ENCODE data around the gene STEAP1.
"Not testable (repeated sequence)": the region's sequence is repeated elsewhere in the genome, so short reads cannot be mapped to it uniquely, and the experiment has no call there.

STEAP1 gene

DNA sequence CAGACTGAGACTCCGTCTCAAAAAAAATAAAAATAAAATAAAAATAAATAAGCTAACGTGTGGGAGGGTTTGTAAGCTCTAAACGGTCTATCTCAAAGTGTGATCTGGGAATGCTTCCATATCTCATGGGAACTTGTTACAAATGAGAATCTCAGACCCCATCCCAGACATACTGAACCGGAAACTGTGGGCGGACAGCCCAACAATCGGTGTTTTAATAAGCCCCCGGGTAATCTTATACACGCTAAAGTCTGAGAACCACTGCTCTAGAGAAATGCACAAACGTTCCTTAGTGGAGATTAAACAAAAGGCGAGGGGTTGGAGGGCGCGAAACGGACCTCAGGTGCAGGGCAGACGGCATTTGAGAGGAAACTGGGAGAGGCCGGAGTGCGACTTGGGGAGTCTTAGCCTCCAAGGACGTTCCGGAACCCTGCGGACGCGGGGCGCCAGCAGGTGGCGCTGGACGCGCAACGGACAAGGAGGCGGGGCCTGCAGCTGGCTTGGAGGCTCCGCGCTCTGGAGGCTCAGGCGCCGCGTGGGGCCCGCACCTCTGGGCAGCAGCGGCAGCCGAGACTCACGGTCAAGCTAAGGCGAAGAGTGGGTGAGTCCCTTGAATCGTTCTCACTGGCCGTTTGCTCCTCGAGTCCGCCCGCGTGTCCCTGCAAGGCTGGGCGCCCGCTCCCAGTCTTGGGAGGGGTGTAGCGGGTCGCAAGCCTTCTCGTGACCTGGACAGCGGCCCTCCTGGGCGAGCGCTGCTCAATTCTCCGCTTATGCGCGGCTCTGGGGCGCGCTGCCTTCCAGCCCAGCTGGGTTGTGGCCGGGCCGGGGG, at the start of gene STEAP1:
Gene STEAP1, plus strand, starts transcription at position 527 of the 829 bp plus-strand sequence. CDS start 5,320 bp downstream, outside the sequence.
- in situ Hi-C loops (cut with MboI; ENCODE audit: low sequenced_read_pairs) = loop anchor here (25.0 kb wide), 1 partner anchor 283 kb away; no protein-coding TSS in a partner anchor

GRCh38 chr7:90114972-90115371, 39.3 kb upstream of the STEAP1 start:
- in situ Hi-C loops (cut with MboI; ENCODE audit: low sequenced_read_pairs) = not testable (repeated sequence)

GRCh38 chr7:90118551-90119177, 35.6 kb upstream of the STEAP1 start:
- in situ Hi-C loops (cut with MboI; ENCODE audit: low sequenced_read_pairs) = not testable (repeated sequence)

- in situ Hi-C loops (cut with MboI; ENCODE audit: low sequenced_read_pairs) = no loop called here
These were observed 34.9 kb upstream of the STEAP1 start for GRCh38 chr7:90119178-90119971.

DNA sequence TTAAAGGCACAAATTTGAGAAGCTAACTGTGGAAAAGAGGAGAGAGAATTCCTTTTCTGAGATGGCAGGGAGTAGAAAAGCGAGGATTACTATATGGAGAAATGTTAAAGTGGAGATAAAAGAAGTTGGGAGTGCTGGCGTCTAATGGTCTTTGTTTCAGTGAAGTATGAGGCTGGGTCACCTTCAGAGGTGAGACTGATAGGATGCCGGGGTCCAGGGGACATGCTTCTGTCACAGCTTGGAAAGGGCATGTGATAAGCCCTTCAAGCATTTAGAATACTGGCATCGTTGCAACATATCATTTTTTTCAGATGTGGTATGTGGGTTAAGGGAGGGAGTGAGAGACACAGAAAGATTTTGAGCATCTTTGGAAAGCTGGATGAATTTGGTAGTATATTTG, 34.1 kb upstream of the STEAP1 start:
- in situ Hi-C loops (cut with MboI; ENCODE audit: low sequenced_read_pairs) = not testable (repeated sequence)

- in situ Hi-C loops (cut with MboI; ENCODE audit: low sequenced_read_pairs) = not testable (repeated sequence)
These were observed 22.5 kb upstream of the STEAP1 start for GRCh38 chr7:90131746-90132145.

- in situ Hi-C loops (cut with MboI; ENCODE audit: low sequenced_read_pairs) = not testable (repeated sequence)
These were observed 6.9 kb upstream of the STEAP1 start for GRCh38 chr7:90147079-90147960.

DNA sequence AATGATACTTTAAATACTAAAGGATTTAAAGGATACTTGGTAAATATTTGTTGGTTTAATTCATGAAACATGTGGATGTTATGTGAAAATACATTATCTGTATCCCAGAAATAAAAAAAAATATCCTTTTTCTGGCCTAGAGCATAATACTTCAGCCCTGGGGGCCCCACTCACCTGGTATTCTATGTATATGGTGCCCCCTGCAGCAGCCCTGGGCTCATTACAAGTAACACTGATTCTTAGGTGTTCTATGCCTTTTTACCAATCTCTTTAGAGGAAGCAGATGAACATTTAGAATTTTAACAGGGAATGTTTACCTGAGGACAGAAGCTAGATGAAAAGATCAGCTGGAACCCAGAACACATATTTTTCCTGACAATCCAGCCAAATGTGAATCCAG, 4.8 kb upstream of the STEAP1 start:
- in situ Hi-C loops (cut with MboI; ENCODE audit: low sequenced_read_pairs) = not testable (repeated sequence)

- in situ Hi-C loops (cut with MboI; ENCODE audit: low sequenced_read_pairs) = loop anchor here (25.0 kb wide), 1 partner anchor 285 kb away; no protein-coding TSS in a partner anchor
These were observed 2.4 kb upstream of the STEAP1 start for GRCh38 chr7:90151884-90152283.

DNA sequence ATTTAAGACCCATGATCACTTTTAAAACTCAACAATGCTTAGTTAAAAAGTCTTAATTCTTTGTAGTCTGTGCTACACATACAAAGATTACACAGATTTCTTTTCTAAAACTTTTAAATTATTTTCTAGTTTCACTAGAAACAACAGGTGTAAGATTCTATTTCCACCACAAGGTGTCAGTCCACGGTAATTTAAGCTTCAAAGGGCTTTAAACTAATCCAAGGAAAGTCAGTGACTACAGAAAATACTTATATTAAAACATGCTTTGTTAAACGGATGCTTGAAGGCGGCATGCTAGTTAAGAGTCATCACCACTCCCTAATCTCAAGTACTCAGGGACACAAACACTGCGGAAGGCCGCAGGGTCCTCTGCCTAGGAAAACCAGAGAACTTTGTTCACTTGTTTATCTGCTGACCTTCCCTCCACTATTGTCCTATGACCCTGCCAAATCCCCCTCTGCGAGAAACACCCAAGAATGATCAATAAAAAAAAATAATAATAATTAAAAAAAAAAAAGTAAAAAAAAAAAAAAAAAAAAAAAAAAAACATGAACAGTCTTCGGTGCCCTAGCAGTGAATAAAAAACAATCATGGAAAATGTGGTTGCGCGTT, 1.5 kb upstream of the STEAP1 start:
- in situ Hi-C loops (cut with MboI; ENCODE audit: low sequenced_read_pairs) = loop anchor here (25.0 kb wide), 1 partner anchor 285 kb away; no protein-coding TSS in a partner anchor

GRCh38 chr7:90155206-90155605, 937 bp downstream of the STEAP1 start:
- in situ Hi-C loops (cut with MboI; ENCODE audit: low sequenced_read_pairs) = loop anchor here (25.0 kb wide), 1 partner anchor 282 kb away; no protein-coding TSS in a partner anchor

DNA sequence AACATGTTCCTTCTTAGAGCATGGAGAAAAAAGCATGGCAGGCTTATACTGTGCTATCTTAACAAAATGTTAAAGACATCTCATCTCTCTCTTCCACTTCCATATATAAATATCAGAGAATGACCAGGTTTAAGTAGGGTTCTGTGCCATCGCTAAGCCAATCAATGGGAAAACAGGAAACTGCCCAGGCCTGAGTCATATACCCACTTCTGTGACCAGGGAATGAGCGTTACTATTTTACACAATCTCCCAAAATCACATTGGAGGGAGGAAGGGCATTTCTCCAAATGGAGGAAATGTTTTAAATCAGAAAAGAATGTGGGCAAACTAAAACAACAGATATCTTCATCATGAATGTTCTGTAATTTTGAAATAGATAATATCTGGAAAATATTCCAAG, 3.1 kb downstream of the STEAP1 start:
- in situ Hi-C loops (cut with MboI; ENCODE audit: low sequenced_read_pairs) = loop anchor here (25.0 kb wide), 1 partner anchor 280 kb away; no protein-coding TSS in a partner anchor

DNA sequence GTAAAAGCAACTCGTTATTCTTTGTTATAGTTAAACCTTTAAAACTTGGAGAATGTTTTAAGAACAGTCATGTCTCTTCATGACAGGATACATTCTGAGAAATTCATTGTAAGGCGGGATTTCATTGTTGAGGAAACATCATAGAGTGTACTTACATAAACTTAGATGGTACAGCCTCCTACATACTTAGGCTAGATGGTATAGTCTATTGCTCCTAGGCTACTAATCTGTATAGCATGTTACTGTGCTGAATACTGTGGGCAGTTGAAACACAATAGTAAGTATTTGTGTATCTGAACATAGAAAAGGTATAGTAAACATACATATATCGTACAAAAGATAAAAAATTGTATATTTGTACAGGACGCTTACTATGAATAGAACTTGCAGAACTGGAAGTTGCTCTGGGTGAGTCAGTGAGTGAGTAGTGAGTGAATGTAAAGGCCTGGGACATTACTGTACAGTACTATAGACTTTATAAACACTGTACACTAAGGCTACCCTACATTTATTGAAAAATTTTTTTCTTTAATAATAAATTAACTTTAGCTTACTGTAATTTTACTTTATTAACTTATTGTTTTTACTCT, 3.6 kb downstream of the STEAP1 start:
- in situ Hi-C loops (cut with MboI; ENCODE audit: low sequenced_read_pairs) = loop anchor here (25.0 kb wide), 1 partner anchor 279 kb away; no protein-coding TSS in a partner anchor

DNA sequence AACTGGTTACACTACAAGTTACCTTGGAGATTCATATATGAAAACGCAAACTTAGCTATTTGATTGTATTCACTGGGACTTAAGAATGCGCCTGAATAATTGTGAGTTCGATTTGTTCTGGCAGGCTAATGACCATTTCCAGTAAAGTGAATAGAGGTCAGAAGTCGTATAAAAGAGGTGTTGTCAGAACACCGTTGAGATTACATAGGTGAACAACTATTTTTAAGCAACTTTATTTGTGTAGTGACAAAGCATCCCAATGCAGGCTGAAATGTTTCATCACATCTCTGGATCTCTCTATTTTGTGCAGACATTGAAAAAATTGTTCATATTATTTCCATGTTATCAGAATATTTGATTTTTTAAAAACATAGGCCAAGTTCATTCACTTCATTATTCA, 9.3 kb downstream of the STEAP1 start:
- in situ Hi-C loops (cut with MboI; ENCODE audit: low sequenced_read_pairs) = loop anchor here (25.0 kb wide), 1 partner anchor 274 kb away; no protein-coding TSS in a partner anchor

GRCh38 chr7:90165724-90166123, 11.5 kb downstream of the STEAP1 start:
- in situ Hi-C loops (cut with MboI; ENCODE audit: low sequenced_read_pairs) = loop anchor here (25.0 kb wide), 1 partner anchor 272 kb away; no protein-coding TSS in a partner anchor

DNA sequence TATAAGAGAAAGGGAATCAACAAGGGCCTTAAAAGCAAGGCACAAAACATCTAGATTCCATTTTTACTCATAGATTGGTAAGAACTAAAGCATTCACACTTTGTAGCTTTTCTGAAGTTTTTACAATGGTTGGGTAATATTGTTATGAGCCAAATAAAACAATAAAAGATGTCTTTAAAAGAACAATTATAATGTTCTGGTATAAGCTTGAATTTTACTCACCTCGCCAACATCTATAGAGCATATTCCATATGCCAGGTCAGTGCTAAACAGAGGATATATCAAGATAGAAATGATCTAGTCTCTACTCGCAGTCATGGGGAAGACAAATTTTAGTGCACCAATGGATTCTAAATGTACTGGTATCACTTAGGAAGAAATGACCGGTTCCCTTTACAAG, 11.9 kb downstream of the STEAP1 start:
- in situ Hi-C loops (cut with MboI; ENCODE audit: low sequenced_read_pairs) = loop anchor here (25.0 kb wide), 1 partner anchor 271 kb away; no protein-coding TSS in a partner anchor

GRCh38 chr7:90167361-90167760, 13.1 kb downstream of the STEAP1 start:
- in situ Hi-C loops (cut with MboI; ENCODE audit: low sequenced_read_pairs) = loop anchor here (25.0 kb wide), 1 partner anchor 270 kb away; no protein-coding TSS in a partner anchor

GRCh38 chr7:90169891-90170290, 15.6 kb downstream of the STEAP1 start:
- in situ Hi-C loops (cut with MboI; ENCODE audit: low sequenced_read_pairs) = loop anchor here (25.0 kb wide), 1 partner anchor 267 kb away; no protein-coding TSS in a partner anchor

DNA sequence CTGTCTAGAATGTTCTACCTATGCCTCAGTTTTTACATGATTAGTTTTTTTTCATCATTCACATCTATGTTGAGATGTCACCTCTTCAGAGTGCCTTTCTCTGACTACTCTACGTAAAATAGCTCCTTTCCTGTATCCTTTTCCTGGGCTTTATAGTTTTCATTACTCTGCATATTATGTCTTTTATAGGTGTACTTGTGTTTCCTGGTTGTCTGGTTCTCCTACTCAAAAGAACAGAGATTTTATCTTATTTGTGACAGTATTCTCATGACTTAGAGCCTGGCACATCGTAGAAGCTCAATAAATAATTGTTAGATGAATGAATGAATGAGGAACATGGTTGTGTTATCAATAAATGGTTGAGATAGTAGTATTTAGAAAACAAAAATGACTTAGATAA, 17.9 kb downstream of the STEAP1 start:
- in situ Hi-C loops (cut with MboI; ENCODE audit: low sequenced_read_pairs) = loop anchor here (25.0 kb wide), 1 partner anchor 265 kb away; no protein-coding TSS in a partner anchor
